Erythroblast (primary cell): ENCODE measurements around the gene ENTPD8.

ENCODE experiments used
- GATA1 ChIP-seq: IDR thresholded peaks from 2 replicates; pipeline ENCODE4 v1.6.1; 2011; ENCODE audit warnings: low read depth, mild to moderate bottlenecking, control low read depth, low read length, moderate library complexity
- POLR2A ChIP-seq: IDR thresholded peaks from 2 replicates; pipeline ENCODE4 v1.6.1; 2011; ENCODE audit warnings: mild to moderate bottlenecking, low read length

- TF ChIP-seq POLR2A (no peak), GATA1 (no peak)
These were observed 30.3 kb downstream of the ENTPD8 start for GRCh38 chr9:137410891-137411249.
